GM23338 (cell line): ENCODE measurements around the gene SLC7A5.
"Not testable (repeated sequence)": the region's sequence is repeated elsewhere in the genome, so short reads cannot be mapped to it uniquely, and the experiment has no call there.

Experiments
- CREB1 ChIP-seq: fragments of 250-450 bp; sonication (Bioruptor Pico); IDR thresholded peaks from 2 replicates; pipeline ENCODE4 v1.5.0; 2020; ENCODE audit warnings: low read depth, mild to moderate bottlenecking, moderate library complexity
- CTCF ChIP-seq, 2 experiments: fragments of 200-600 bp in 1 of 2; sonication (generic) in 1 of 2; conservative IDR thresholded peaks; 2 replicates each; pipeline versions ENCODE4 v1.5.1 to v1.6.1; 2016 to 2017; ENCODE audit warnings: antibody characterized with exemption in 2 of 2, low read depth in 2 of 2, mild to moderate bottlenecking in 2 of 2, moderate library complexity in 1 of 2
- ETS1 ChIP-seq: IDR thresholded peaks from 2 replicates; pipeline ENCODE4 v1.6.1; 2016; ENCODE audit warnings: antibody characterized with exemption
- EZH2 ChIP-seq: fragments of 200-600 bp; sonication (generic); IDR thresholded peaks from one replicate; pipeline ENCODE4 v1.8.0; 2017; ENCODE audit warnings: antibody characterized with exemption, mild to moderate bottlenecking, low read depth; ENCODE audit not compliant: unreplicated experiment
- EZH2phosphoT487 ChIP-seq: fragments of 200-600 bp; sonication (generic); IDR thresholded peaks from one replicate; pipeline ENCODE4 v1.8.1; 2018; ENCODE audit warnings: antibody characterized with exemption; ENCODE audit not compliant: unreplicated experiment
- JUNB ChIP-seq: IDR thresholded peaks from one replicate; pipeline ENCODE4 v1.6.1; 2016; ENCODE audit warnings: antibody characterized with exemption; ENCODE audit not compliant: unreplicated experiment
- NANOG ChIP-seq: IDR thresholded peaks from 2 replicates; pipeline ENCODE4 v1.6.1; 2016; ENCODE audit warnings: antibody characterized with exemption, borderline replicate concordance
- POLR2AphosphoS5 ChIP-seq: IDR thresholded peaks from 2 replicates; pipeline ENCODE4 v1.6.1; 2016; ENCODE audit warnings: antibody characterized with exemption, low read depth
- REST ChIP-seq: IDR thresholded peaks from one replicate; pipeline ENCODE4 v1.6.1; 2018; ENCODE audit warnings: antibody characterized with exemption; ENCODE audit not compliant: unreplicated experiment
- STAT1 ChIP-seq: IDR thresholded peaks from one replicate; pipeline ENCODE4 v1.6.1; 2016; ENCODE audit warnings: antibody characterized with exemption; ENCODE audit not compliant: unreplicated experiment
- ZNF331 ChIP-seq: fragments of 250-450 bp; sonication (Bioruptor Pico); IDR thresholded peaks from 2 replicates; pipeline ENCODE4 v1.5.0; 2020; ENCODE audit warnings: low read depth, mild to moderate bottlenecking, moderate library complexity

GRCh38 chr16:87827588-87827915 is 41.8 kb downstream of the SLC7A5 start:
- TF ChIP-seq CREB1; CTCF (conservative IDR thresholded peaks at IDR 0.05; ENCODE audit: low read depth in 2 of 2); POLR2AphosphoS5; EZH2; ETS1; EZH2phosphoT487; NANOG; STAT1; REST; ZNF331 (CRISPR knock-in tag); JUNB: not testable (repeated sequence)
